ENCODE data around the gene FMR1. TPM values are rescaled to one million over a fixed set of nuclear protein-coding genes. Genes with fewer than 3 reads are reported as not detected.

FMR1 gene
- total RNA-seq, 2 experiments from 2014 or later: 50.4 to 55.1 TPM

GRCh38 chrX:147901461-147902126 lies 10.1 kb upstream of the FMR1 start:
- ATAC-seq: no peak
- CTCF ChIA-PET: no interaction called here
- peaks cover 4% of the 10 kb centered on the region for H3K36me3 Mint-ChIP-seq

GRCh38 chrX:147902270-147902669 lies 9.4 kb upstream of the FMR1 start:
- H3K27me3 Mint-ChIP-seq: no peaks in the 10 kb centered on the region
- DNase-seq (no peak), ATAC-seq (no peak)
- H3K4me1 Mint-ChIP-seq: peaks cover 2% of the 10 kb centered on the region
- CTCF ChIA-PET: no interaction called here
- no peaks in the 10 kb centered on the region for H3K9me3 Mint-ChIP-seq (ENCODE audit: low read depth)
- H3K27ac Mint-ChIP-seq: no peak overlapping the region
- H3K36me3 Mint-ChIP-seq: peaks cover 4% of the 10 kb centered on the region
- no peak overlapping the region for H3K4me3 Mint-ChIP-seq

More at GRCh38 chrX:147901461-147902126, 10.1 kb upstream of the FMR1 start:
- no peak for DNase-seq
- Mint-ChIP-seq H3K9me3 (ENCODE audit: low read depth) (no peaks in the 10 kb centered on the region), H3K27ac (no peak overlapping the region), H3K4me1 (peaks cover 2% of the 10 kb centered on the region), H3K4me3 (no peak overlapping the region), H3K27me3 (no peaks in the 10 kb centered on the region)

- no peaks in the 10 kb centered on the region for H3K9me3 Mint-ChIP-seq (ENCODE audit: low read depth)
- H3K4me1 Mint-ChIP-seq: peaks cover 6% of the 10 kb centered on the region
- DNase-seq (no peak), ATAC-seq (no peak)
- H3K27me3 Mint-ChIP-seq: no peaks in the 10 kb centered on the region
- CTCF ChIA-PET: no interaction called here
- H3K36me3 Mint-ChIP-seq: peaks cover 6% of the 10 kb centered on the region
- H3K4me3 Mint-ChIP-seq: no peak overlapping the region
- no peak overlapping the region for H3K27ac Mint-ChIP-seq
Observed at GRCh38 chrX:147908106-147908505, 3.6 kb upstream of the FMR1 start.

- H3K27me3 Mint-ChIP-seq: no peaks in the 10 kb centered on the region
- peak overlapping the region; percentile 52 for H3K27ac Mint-ChIP-seq
- no peak for ATAC-seq
- H3K9me3 Mint-ChIP-seq (ENCODE audit: low read depth): no peaks in the 10 kb centered on the region
- peaks cover 5% of the 10 kb centered on the region for H3K36me3 Mint-ChIP-seq
- peak overlapping the region; percentile 98 for H3K4me3 Mint-ChIP-seq
- H3K4me1 Mint-ChIP-seq: peaks cover 22% of the 10 kb centered on the region
- CTCF ChIA-PET: no interaction called here
- no peak for DNase-seq
Observed at GRCh38 chrX:147910607-147911006, 1.1 kb upstream of the FMR1 start.

- peaks cover 37% of the 10 kb centered on the region for H3K4me1 Mint-ChIP-seq
- no peaks in the 10 kb centered on the region for H3K9me3 Mint-ChIP-seq (ENCODE audit: low read depth)
- CTCF ChIA-PET: interaction anchor here (1.2 kb wide), 1 partner anchor 9 kb away, joined by 3 read pairs; no protein-coding TSS in a partner anchor
- DNase-seq: peak; percentile 54
- H3K27me3 Mint-ChIP-seq: no peaks in the 10 kb centered on the region
- H3K4me3 Mint-ChIP-seq: peak overlapping the region; percentile 98
- peak; percentile 46 for ATAC-seq
- peaks cover 5% of the 10 kb centered on the region for H3K36me3 Mint-ChIP-seq
- H3K27ac Mint-ChIP-seq: peak overlapping the region; percentile 96
Observed at GRCh38 chrX:147912093-147912801, 528 bp downstream of the FMR1 start.

GRCh38 chrX:147913570-147913969 lies 1.9 kb downstream of the FMR1 start:
- Mint-ChIP-seq H3K9me3 (ENCODE audit: low read depth) (no peaks in the 10 kb centered on the region), H3K4me3 (peak overlapping the region; percentile 98), H3K27ac (no peak overlapping the region), H3K36me3 (peaks cover 6% of the 10 kb centered on the region), H3K27me3 (no peaks in the 10 kb centered on the region), H3K4me1 (peaks cover 49% of the 10 kb centered on the region)
- CTCF ChIA-PET: no interaction called here
- DNase-seq (no peak), ATAC-seq (no peak)

GRCh38 chrX:147914591-147914990 lies 2.9 kb downstream of the FMR1 start:
- no peak for DNase-seq
- Mint-ChIP-seq H3K27ac (no peak overlapping the region), H3K4me1 (peaks cover 49% of the 10 kb centered on the region), H3K9me3 (ENCODE audit: low read depth) (no peaks in the 10 kb centered on the region), H3K4me3 (peak overlapping the region; percentile 58), H3K36me3 (peaks cover 6% of the 10 kb centered on the region), H3K27me3 (no peaks in the 10 kb centered on the region)
- ATAC-seq: no peak
- CTCF ChIA-PET: no interaction called here

- Mint-ChIP-seq H3K4me3 (no peak overlapping the region), H3K27ac (peak overlapping the region; percentile 52), H3K27me3 (no peaks in the 10 kb centered on the region), H3K9me3 (ENCODE audit: low read depth) (no peaks in the 10 kb centered on the region), H3K4me1 (peaks cover 52% of the 10 kb centered on the region), H3K36me3 (peaks cover 6% of the 10 kb centered on the region)
- DNase-seq: no peak
- ATAC-seq: no peak
- CTCF ChIA-PET: no interaction called here
Observed at GRCh38 chrX:147916375-147916968, 4.8 kb downstream of the FMR1 start.

- CTCF ChIA-PET: no interaction called here
- Mint-ChIP-seq H3K27me3 (no peaks in the 10 kb centered on the region), H3K27ac (peak overlapping the region; percentile 97), H3K9me3 (ENCODE audit: low read depth) (no peaks in the 10 kb centered on the region), H3K4me1 (peaks cover 55% of the 10 kb centered on the region), H3K36me3 (peaks cover 5% of the 10 kb centered on the region), H3K4me3 (peak overlapping the region; percentile 58)
- peak; percentile 90 for ATAC-seq
- DNase-seq: peak; percentile 52
Observed at GRCh38 chrX:147917700-147918695, 6.3 kb downstream of the FMR1 start.

- Mint-ChIP-seq H3K27ac (no peak overlapping the region), H3K27me3 (no peaks in the 10 kb centered on the region), H3K36me3 (peaks cover 7% of the 10 kb centered on the region), H3K4me3 (no peak overlapping the region), H3K9me3 (ENCODE audit: low read depth) (no peaks in the 10 kb centered on the region), H3K4me1 (peaks cover 49% of the 10 kb centered on the region)
- ATAC-seq: no peak
- DNase-seq: no peak
- CTCF ChIA-PET: no interaction called here
Observed at GRCh38 chrX:147920161-147920666, 8.5 kb downstream of the FMR1 start.

GRCh38 chrX:147923605-147924004 lies 11.9 kb downstream of the FMR1 start:
- ATAC-seq (no peak), DNase-seq (no peak)
- H3K9me3 Mint-ChIP-seq (ENCODE audit: low read depth): no peaks in the 10 kb centered on the region
- CTCF ChIA-PET: no interaction called here
- H3K36me3 Mint-ChIP-seq: peaks cover 23% of the 10 kb centered on the region
- H3K27me3 Mint-ChIP-seq: no peaks in the 10 kb centered on the region
- peak overlapping the region; percentile 8 for H3K27ac Mint-ChIP-seq
- peaks cover 20% of the 10 kb centered on the region for H3K4me1 Mint-ChIP-seq
- H3K4me3 Mint-ChIP-seq: no peak overlapping the region

- Mint-ChIP-seq H3K27ac (no peak overlapping the region), H3K27me3 (no peaks in the 10 kb centered on the region)
- DNase-seq: no peak
Observed at GRCh38 chrX:147927256-147927655, 15.5 kb downstream of the FMR1 start.

GRCh38 chrX:147933815-147934214 lies 22.1 kb downstream of the FMR1 start:
- H3K36me3 Mint-ChIP-seq: peaks cover 23% of the 10 kb centered on the region
- H3K4me3 Mint-ChIP-seq: no peak overlapping the region
- H3K9me3 Mint-ChIP-seq (ENCODE audit: low read depth): no peaks in the 10 kb centered on the region
- DNase-seq (no peak), ATAC-seq (no peak)
- H3K4me1 Mint-ChIP-seq: peaks cover 2% of the 10 kb centered on the region
- CTCF ChIA-PET: no interaction called here
- H3K27ac Mint-ChIP-seq: no peak overlapping the region
- H3K27me3 Mint-ChIP-seq: no peaks in the 10 kb centered on the region

More at GRCh38 chrX:147927256-147927655, 15.5 kb downstream of the FMR1 start:
- peaks cover 11% of the 10 kb centered on the region for H3K4me1 Mint-ChIP-seq
- no peak overlapping the region for H3K4me3 Mint-ChIP-seq
- CTCF ChIA-PET: no interaction called here
- H3K36me3 Mint-ChIP-seq: peaks cover 29% of the 10 kb centered on the region
- ATAC-seq: no peak
- no peaks in the 10 kb centered on the region for H3K9me3 Mint-ChIP-seq (ENCODE audit: low read depth)

All from activated CD8-positive, alpha-beta memory T cell treated with anti-CD3 and anti-CD28 coated beads, Interleukin-2, amount 10 ng/mL, durations not matched to agents 7 days and 5 days (primary cell).